Stimulated activated CD8-positive, alpha-beta memory T cell treated with anti-CD3 and anti-CD28 coated beads, Interleukin-4, amount 100 ng/mL, for 1 hour (primary cell): ENCODE results near the gene MLC1.

Experiments used
- DNase-seq, 2 donors: peaks; one replicate each; pipeline ENCODE4 v3.0.0-alpha.2; 2020; ENCODE audit warnings: low read depth in 2 of 2, low spot score in 1 of 2

The MLC1 gene

DNA sequence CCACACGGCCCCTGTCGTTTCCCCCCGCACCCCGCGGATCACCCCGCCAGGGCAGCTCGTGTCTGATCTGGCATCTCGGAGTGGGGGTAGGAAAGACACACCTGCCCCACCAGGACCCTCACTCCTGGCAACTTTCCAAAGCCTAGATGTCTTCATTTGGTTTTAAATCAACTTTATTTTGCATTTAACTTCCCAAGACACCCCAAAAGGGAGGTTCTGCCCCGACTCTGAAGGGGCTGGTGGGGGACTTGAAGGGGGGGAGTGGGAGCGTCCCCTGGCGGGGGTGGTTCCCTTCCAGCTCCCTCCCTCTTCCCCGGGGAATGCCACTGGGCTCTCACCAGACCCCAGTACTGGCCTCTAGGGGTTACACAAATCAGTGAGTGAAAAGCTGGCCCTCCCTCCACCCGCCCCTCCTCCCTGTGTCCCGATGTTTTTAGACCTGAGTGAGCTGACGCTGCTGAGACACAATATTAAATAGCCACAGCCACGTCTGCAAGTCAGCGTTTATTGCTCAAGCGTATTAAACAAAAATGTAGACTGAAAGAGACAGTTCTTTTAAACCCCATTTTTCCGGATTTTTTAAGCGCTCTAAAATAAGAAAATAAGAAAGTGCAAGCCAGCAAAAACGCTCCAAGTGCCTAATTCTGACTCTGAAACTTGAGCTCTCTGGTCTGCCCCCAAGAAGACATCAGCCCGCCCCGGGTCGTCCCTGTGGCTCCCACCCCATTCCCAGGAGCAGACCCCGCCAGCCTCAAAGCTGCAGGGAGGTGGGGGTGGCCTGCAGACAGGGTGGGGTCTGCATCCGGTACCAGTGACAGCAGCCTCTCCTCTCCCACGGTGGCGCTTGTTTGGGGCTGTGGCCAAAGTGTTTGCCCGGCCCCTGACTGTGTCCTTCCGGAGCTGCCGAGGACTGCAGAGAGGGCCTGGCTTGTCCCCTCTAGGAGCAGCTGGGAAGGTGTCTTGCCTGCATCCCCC, 26.0 kb downstream of the MLC1 start:
- no peak for DNase-seq

DNA sequence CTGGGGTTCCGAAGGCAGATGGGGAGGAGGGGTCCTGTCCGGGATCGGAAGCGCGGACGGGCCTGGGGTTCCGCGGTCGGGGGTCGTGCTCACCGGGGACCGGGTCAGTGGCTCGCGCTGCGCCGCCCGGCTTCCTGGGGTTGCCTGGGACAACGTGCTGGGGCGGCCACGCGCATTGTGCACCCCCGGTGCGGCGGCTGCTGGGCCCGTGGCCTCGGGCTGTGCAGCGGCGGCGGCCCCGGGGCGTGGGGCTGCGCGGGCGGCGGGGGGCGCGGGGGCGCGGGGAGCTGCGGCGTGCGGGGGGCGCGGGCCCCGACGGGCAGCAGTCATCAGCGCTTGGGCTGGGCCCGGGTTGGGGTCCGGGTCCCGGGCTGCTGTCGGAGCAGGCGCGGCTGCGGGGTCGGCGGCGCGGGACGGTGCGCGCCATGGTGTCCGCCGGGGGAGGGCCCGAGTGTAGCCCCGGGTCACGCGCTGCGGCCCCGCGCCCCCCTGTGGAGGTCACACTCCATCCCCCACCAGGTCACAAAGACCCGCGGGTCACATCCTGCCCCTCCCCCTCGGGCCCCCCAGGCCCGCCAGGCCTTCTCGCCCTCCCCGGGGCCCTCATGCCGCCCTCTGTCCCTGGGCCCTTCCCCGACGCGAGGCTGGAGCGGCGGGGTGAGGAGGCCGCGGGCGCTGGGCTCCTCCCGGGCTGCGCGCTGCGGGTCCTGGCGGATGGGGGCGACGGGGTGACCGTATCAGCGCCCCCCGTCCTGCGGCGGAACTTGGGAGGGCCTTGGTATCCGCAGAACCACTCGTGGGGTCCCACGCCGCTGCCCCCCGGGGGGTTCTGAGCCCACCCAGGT, 26.9 kb downstream of the MLC1 start, which contains the start of gene TTLL8:
TSS of gene TTLL8 (minus strand) at position 238 of the 845 bp plus-strand sequence.
- DNase-seq: no peak

GRCh38 chr22:50057278-50058060, 27.8 kb downstream of the MLC1 start:
- DNase-seq: no peak

GRCh38 chr22:50056214-50056972, 28.8 kb downstream of the MLC1 start:
- DNase-seq: no peak

DNA sequence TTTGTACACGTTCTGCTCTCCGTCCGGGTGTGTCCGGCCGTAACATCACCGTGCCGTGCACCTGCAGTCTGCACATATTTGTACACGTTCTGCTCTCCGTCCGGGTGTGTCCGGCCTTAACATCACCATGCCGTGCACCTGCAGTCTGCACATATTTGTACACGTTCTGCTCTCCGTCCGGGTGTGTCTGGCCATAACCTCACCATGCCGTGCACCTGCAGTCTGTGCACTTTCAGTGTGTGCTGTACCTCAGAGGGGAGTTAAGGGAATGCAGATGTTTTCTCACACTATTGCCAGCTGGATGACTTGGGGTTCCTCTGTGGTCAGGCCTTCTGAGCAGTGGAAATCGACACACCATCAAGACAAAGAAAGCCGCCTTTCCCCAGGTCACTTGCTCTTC, 31.4 kb downstream of the MLC1 start:
- no peak for DNase-seq

- no peak for DNase-seq
These were observed 33.3 kb downstream of the MLC1 start for GRCh38 chr22:50051930-50052329.

DNA sequence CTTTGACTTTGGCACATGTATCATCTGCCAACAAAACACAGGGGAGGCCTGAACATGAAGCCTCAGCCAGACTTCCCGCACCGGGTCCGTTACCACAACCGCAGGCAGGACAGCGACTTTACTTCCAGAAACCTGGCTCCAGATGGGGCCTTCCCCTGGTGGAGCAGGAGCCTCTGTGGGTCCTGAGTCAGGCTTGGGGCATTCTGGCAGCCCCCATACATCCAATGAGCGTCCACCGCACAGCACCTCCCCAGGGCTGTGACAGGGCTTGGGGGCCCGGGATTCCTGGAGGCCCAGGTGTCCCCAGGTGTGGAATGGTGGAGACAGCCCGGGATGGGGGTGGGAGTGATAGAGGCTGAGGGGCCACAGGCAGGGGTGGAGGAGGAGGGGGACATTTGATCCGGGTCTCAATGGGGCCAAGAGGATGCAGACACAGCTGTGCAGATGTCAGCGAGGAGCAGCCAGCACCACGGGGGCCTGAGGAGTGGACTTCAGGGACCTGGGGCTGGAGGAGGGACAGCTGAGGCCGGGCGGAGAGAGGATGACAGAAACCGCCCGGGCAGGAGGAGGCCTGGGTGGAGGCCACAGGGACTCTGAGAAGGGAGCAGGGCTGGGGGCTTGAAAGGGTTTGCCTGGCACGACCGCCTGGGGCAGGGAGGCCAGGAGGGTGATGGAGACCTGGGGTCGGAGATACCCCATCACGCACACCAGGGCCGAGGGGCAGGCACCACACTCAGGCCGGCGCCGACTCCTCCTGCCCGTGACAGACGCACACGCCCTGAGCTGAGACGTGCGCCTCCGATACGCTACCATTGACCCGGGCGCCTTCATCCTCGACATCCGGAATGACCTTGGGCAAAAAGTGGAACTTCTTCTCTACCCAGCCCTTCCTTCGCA, 35.7 kb downstream of the MLC1 start:
- no peak for DNase-seq

- DNase-seq: no peak
These were observed 36.4 kb downstream of the MLC1 start for GRCh38 chr22:50048836-50049235.

- no peak for DNase-seq
These were observed 37.0 kb downstream of the MLC1 start for GRCh38 chr22:50048061-50048765.

DNA sequence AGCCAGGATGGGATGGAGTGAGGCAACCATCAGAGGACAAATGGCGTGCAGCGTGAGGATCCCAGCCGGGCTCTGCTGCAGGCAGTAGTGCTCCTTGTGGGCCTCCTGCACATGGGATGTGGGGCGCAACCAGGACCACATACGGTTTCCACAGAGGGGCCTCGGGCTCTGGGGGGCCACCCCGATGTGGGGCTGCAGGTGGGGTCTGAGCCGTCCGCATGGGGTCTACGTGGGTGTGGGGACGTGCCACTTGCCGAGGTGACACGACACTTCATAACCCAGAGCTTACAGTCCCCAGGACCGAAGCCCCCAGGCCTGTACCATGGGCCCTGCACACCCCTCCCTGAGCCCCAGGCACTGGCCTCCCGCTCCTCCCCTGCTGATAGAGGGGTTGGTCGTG, 37.9 kb downstream of the MLC1 start:
- DNase-seq: no peak

DNA sequence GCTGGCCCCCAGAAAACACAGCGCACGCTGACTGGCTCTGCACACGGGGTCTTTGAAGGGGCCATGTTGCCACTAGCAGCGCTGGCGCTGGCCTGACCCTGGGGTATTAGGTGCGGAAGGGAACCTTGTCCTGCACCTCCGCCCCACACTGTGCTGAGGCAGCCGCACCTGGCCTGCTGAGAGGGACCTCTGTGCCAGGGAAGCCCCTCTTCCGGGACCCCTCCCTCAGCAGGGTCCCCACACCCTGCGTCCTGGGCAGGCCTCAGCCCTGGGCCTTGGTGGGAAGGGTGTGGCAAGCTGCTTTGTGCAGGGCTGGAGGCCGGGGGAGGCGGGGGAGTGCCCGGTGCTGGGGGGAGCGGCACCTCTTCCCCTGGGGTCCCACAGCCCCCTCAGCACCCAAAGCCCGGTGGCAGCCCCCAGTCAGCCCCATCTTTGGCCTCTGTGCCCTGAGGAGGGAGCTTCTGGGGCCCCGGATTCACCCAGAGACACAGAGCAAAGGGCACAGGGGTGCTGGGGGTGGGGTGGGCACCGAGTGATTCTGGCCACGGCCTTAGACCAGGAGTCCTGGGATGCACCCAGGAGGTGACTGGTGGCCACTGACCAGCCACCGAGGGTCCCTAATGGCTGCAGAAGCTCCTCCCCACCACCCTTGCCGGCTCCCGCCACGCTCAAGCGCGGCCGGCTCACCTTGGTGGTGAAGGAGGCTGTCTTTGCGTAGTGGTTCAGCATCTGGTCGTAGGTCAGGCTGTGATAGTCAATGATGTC, 38.6 kb downstream of the MLC1 start:
- no peak for DNase-seq

- DNase-seq: no peak
These were observed 39.2 kb downstream of the MLC1 start for GRCh38 chr22:50046019-50046415.

GRCh38 chr22:50045211-50046018, 39.8 kb downstream of the MLC1 start:
- DNase-seq: no peak

- no peak for DNase-seq
These were observed 40.6 kb downstream of the MLC1 start for GRCh38 chr22:50044485-50045118.

GRCh38 chr22:50041361-50042065, 43.7 kb downstream of the MLC1 start:
- DNase-seq: no peak

GRCh38 chr22:50040717-50041116, 44.5 kb downstream of the MLC1 start:
- no peak for DNase-seq
